ENCODE results near the gene CACNA2D3. TPM values are rescaled to one million over a fixed set of nuclear protein-coding genes. Genes with fewer than 3 reads are reported as not detected.
A peak's percentile ranks its signal among the peaks of the same experiment; 100 is the strongest.

CACNA2D3 gene
- total RNA-seq, 1 donor, result 4.3 TPM

- no peak overlapping the region for H3K4me3 ChIP-seq (ENCODE audit: low read depth, low read length)
- no peak for TF ChIP-seq CTCF (IDR thresholded peaks at IDR 0.05; ENCODE audit: insufficient read depth, low read depth, low read length)
- peak; percentile 80 for DNase-seq (ENCODE audit: low read depth)
These were observed 759.9 kb downstream of the CACNA2D3 start for GRCh38 chr3:54882129-54882833.

GRCh38 chr3:54888162-54888561 is 765.8 kb downstream of the CACNA2D3 start:
- no peak overlapping the region for H3K4me3 ChIP-seq (ENCODE audit: low read depth, low read length)
- DNase-seq (ENCODE audit: low read depth), result no peak
- TF ChIP-seq CTCF (IDR thresholded peaks at IDR 0.05; ENCODE audit: insufficient read depth, low read depth, low read length), result no peak

- DNase-seq (ENCODE audit: low read depth), result peak; percentile 61
- no peak for TF ChIP-seq CTCF (IDR thresholded peaks at IDR 0.05; ENCODE audit: insufficient read depth, low read depth, low read length)
- H3K4me3 ChIP-seq (ENCODE audit: low read depth, low read length), result no peak overlapping the region
These were observed 766.5 kb downstream of the CACNA2D3 start for GRCh38 chr3:54888873-54889272.

GRCh38 chr3:54889731-54890130 is 767.4 kb downstream of the CACNA2D3 start:
- H3K4me3 ChIP-seq (ENCODE audit: low read depth, low read length), result no peak overlapping the region
- no peak for TF ChIP-seq CTCF (IDR thresholded peaks at IDR 0.05; ENCODE audit: insufficient read depth, low read depth, low read length)

GRCh38 chr3:54891540-54891897 is 769.2 kb downstream of the CACNA2D3 start:
- H3K4me3 ChIP-seq (ENCODE audit: low read depth, low read length), result no peak overlapping the region
- peak; percentile 95 for DNase-seq (ENCODE audit: low read depth)
- TF ChIP-seq CTCF (IDR thresholded peaks at IDR 0.05; ENCODE audit: insufficient read depth, low read depth, low read length), result peak; percentile 66

More at GRCh38 chr3:54889731-54890130, 767.4 kb downstream of the CACNA2D3 start:
- no peak for DNase-seq (ENCODE audit: low read depth)

GRCh38 chr3:54892168-54892567 is 769.8 kb downstream of the CACNA2D3 start:
- no peak overlapping the region for H3K4me3 ChIP-seq (ENCODE audit: low read depth, low read length)
- no peak for DNase-seq (ENCODE audit: low read depth)
- no peak for TF ChIP-seq CTCF (IDR thresholded peaks at IDR 0.05; ENCODE audit: insufficient read depth, low read depth, low read length)

- no peak for TF ChIP-seq CTCF (IDR thresholded peaks at IDR 0.05; ENCODE audit: insufficient read depth, low read depth, low read length)
- DNase-seq (ENCODE audit: low read depth), result no peak
- no peak overlapping the region for H3K4me3 ChIP-seq (ENCODE audit: low read depth, low read length)
These were observed 773.3 kb downstream of the CACNA2D3 start for GRCh38 chr3:54895613-54896012.
